ENCODE data around the gene MFAP3L.

Gene MFAP3L

DNA sequence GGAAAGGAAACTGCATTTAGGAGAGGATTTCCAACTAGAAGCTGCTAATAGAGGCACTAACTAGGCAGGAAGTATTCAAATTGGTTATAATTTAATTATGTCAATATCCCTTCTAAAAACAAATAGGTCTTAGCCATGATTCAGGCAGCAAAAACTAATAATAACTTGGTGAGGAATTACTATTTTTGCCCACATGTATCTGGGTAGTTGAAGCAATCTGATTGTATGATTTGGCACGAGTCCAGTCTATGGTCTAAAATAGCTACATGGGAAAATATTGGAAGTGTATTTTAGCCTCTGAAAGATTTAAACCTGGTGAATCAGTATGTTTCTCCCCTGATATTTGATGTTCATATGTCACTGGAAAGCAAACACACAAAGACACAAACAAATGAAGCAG is 62.2 kb downstream of the MFAP3L start:
- no peak for TF ChIP-seq SIN3A (IDR thresholded peaks at IDR 0.05; ENCODE audit: borderline replicate concordance, insufficient read depth, low read length)
- no peak for TF ChIP-seq TAF1 (IDR thresholded peaks at IDR 0.05; ENCODE audit: borderline replicate concordance, insufficient read depth, low read length)
- TF ChIP-seq FOXP2 (optimal IDR thresholded peaks at IDR 0.05; ENCODE audit: borderline replicate concordance, extremely low read depth, extremely low read length, insufficient read depth), result no peak
- no peak for TF ChIP-seq POLR2AphosphoS5 (IDR thresholded peaks at IDR 0.05; ENCODE audit: low read depth, low read length)
- TF ChIP-seq, protein P1, sequence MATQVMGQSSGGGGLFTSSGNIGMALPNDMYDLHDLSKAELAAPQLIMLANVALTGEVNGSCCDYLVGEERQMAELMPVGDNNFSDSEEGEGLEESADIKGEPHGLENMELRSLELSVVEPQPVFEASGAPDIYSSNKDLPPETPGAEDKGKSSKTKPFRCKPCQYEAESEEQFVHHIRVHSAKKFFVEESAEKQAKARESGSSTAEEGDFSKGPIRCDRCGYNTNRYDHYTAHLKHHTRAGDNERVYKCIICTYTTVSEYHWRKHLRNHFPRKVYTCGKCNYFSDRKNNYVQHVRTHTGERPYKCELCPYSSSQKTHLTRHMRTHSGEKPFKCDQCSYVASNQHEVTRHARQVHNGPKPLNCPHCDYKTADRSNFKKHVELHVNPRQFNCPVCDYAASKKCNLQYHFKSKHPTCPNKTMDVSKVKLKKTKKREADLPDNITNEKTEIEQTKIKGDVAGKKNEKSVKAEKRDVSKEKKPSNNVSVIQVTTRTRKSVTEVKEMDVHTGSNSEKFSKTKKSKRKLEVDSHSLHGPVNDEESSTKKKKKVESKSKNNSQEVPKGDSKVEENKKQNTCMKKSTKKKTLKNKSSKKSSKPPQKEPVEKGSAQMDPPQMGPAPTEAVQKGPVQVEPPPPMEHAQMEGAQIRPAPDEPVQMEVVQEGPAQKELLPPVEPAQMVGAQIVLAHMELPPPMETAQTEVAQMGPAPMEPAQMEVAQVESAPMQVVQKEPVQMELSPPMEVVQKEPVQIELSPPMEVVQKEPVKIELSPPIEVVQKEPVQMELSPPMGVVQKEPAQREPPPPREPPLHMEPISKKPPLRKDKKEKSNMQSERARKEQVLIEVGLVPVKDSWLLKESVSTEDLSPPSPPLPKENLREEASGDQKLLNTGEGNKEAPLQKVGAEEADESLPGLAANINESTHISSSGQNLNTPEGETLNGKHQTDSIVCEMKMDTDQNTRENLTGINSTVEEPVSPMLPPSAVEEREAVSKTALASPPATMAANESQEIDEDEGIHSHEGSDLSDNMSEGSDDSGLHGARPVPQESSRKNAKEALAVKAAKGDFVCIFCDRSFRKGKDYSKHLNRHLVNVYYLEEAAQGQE (IDR thresholded peaks at IDR 0.05; ENCODE audit: insufficient read depth in 1 of 2, low read depth in 2 of 2, low read length in 2 of 2), result no peak

DNA sequence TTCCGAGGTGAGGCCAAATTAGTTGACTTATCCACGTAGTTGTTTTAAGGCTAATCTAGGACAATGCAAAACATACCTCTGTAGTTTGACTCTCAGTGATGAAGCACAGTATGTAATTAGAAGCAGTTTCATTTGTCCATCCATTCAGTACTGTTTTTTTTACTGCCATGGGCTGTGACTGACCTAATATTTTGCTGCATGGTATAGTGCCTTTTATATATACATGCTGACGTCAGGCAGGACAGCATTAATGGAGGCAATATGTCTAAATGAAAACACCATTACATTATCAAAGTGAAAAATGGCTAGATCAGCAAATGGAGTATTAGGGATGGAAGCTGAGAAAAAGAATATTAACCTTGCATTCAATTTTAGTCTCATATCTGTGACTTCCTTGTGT is 66.9 kb downstream of the MFAP3L start:
- TF ChIP-seq SIN3A (IDR thresholded peaks at IDR 0.05; ENCODE audit: borderline replicate concordance, insufficient read depth, low read length) (no peak), POLR2AphosphoS5 (IDR thresholded peaks at IDR 0.05; ENCODE audit: low read depth, low read length) (no peak)

DNA sequence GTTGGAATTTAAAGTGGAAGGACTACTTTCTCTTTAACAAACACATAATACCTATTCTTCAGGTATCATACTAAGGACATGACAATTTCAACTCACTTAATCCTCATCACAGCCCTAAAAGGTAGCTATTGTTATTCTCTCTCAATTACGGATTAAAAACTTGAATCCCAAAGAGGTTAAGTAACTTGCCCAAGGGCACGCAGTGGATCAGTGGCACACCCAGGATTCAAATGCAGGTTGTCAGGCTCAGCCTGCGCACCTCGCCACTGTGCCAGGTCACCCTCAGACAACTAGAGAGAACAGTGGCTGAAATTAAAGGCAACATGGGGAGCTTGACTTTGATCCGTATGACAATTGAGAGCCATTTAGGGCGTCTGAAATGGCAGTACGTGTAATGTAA is 67.6 kb downstream of the MFAP3L start:
- TF ChIP-seq FOXP2 (optimal IDR thresholded peaks at IDR 0.05; ENCODE audit: borderline replicate concordance, extremely low read depth, extremely low read length, insufficient read depth) (no peak), POLR2AphosphoS5 (IDR thresholded peaks at IDR 0.05; ENCODE audit: low read depth, low read length) (no peak)
- TF ChIP-seq, protein P1 (IDR thresholded peaks at IDR 0.05; ENCODE audit: insufficient read depth in 1 of 2, low read depth in 2 of 2, low read length in 2 of 2), result no peak

DNA sequence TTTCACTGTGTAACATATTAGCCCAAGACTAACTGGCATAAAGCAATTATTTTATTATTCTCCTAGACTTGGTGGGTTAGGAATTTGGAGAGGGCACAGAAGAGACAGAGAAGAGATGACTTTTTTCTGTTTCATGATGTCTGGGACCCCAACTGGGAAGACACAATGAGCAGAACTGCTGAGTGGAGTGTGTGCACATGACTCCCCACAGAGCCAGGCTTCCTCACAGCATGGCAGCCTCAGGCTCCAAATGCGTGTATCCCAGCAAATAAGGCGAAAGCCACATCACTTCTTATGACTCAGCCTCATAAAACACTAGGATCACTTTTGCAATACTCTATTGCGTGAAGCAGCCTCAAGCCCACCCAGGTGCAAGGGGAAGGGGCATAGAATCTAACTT is 68.4 kb downstream of the MFAP3L start:
- no peak for TF ChIP-seq FOXP2 (optimal IDR thresholded peaks at IDR 0.05; ENCODE audit: borderline replicate concordance, extremely low read depth, extremely low read length, insufficient read depth)
- TF ChIP-seq, protein P1 (IDR thresholded peaks at IDR 0.05; ENCODE audit: insufficient read depth in 1 of 2, low read depth in 2 of 2, low read length in 2 of 2), result no peak

DNA sequence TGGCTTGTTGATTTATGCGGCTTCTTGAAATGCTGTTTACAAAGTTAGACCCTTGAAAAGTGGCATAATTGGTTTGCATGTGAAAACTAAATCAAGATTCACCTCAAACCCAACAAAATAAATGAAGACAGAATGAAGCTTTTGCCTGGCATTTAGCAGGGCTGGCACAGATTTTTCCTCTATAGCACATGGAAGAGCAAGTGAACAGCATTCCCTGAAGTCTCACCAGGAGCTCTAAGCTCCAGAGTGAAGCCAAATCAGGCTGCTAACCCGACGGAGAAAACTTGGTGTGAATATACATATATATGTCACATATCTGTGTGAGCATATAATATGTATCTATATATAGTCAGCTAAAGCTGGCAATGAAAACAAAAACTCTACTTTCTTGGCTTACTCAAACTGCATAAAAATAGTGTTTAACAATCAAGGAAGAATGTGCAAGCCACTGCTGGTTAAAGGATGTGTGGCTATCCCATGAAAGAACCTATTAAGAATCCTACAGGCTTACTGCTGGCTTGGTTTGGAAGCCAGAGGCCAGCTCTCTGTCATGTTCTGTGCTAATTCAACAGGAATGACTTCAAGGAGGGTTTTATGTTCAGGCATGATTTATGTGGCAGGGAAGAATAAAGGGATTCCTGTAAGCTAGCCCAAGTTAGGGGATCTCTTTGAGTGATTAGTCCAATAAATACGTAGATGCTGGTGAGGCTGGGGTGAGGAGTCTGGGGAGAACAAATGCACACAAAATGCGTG is 69.9 kb downstream of the MFAP3L start:
- TF ChIP-seq SIN3A (IDR thresholded peaks at IDR 0.05; ENCODE audit: borderline replicate concordance, insufficient read depth, low read length) (no peak), POLR2AphosphoS5 (IDR thresholded peaks at IDR 0.05; ENCODE audit: low read depth, low read length) (no peak), FOXP2 (optimal IDR thresholded peaks at IDR 0.05; ENCODE audit: borderline replicate concordance, extremely low read depth, extremely low read length, insufficient read depth) (no peak), TAF1 (IDR thresholded peaks at IDR 0.05; ENCODE audit: borderline replicate concordance, insufficient read depth, low read length) (no peak)
- TF ChIP-seq, protein P1 (IDR thresholded peaks at IDR 0.05; ENCODE audit: insufficient read depth in 1 of 2, low read depth in 2 of 2, low read length in 2 of 2), result no peak

Measured in PFSK-1 (cell line).